Measurements from ENCODE around the gene H6PD.

Gene H6PD

DNA sequence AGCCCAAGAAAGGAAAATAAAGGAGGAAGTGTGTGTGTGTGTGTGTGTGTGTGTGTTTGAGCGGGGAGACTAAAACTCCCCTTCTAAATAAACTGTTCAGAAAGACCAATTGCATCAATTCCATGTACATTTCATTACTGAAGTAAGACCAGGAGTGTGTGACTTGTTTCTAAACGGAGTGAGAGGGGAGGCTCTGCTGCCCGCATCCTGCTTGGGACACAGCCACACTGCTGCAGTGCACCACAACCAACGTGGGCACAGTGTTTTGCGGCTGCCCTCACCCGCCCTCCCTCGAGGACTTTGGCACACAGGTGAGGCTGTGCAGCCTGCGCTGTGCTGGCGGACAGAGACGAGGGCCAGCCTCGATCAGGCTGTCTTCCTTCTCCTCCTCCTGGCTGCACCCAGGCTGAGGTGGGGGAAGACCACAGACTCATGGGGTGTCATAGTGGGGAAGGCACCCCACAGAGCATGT lies 31.0 kb upstream of the H6PD start:
- in situ Hi-C loops (cut with HindIII; ENCODE audit: low sequenced_read_pairs), result loop anchor here (10.0 kb wide), 1 partner anchor 59 kb away; no protein-coding TSS in a partner anchor

- in situ Hi-C loops (cut with HindIII; ENCODE audit: low sequenced_read_pairs), result loop anchor here (10.0 kb wide), 1 partner anchor 59 kb away; no protein-coding TSS in a partner anchor
Measured at GRCh38 chr1:9204156-9204720, 30.3 kb upstream of the H6PD start.

- in situ Hi-C loops (cut with HindIII; ENCODE audit: low sequenced_read_pairs), result loop anchor here (10.0 kb wide), 1 partner anchor 62 kb away; no protein-coding TSS in a partner anchor
Measured at GRCh38 chr1:9207086-9207485, 27.5 kb upstream of the H6PD start.

GRCh38 chr1:9207715-9208114 lies 26.9 kb upstream of the H6PD start:
- in situ Hi-C loops (cut with HindIII; ENCODE audit: low sequenced_read_pairs), result loop anchor here (10.0 kb wide), 1 partner anchor 63 kb away; no protein-coding TSS in a partner anchor

DNA sequence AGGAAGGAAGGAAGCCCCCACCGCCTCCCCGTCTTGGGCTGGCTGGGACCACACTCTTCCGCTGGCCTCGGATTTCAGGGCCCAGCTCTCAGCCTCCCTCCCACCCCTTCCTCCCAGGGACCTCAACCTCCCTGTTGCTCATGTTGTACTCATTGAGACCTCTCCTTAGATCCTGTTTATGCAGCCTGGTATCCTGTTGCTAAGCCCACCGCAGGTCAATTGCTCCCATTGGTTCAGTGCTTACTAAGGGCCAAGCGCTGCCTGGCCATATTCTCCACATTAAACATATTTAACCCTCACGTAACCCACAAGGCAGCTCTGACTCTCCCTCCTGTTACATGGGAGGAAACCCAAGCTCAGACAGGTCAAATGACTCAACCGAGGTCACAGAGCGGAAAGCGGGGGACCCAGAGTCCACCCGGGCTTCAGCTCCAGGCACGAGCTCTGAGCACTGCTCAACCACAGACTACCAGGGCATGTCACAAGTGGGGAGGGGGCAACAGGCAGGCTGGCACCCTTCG lies 23.2 kb upstream of the H6PD start:
- in situ Hi-C loops (cut with HindIII; ENCODE audit: low sequenced_read_pairs), result no loop called here

DNA sequence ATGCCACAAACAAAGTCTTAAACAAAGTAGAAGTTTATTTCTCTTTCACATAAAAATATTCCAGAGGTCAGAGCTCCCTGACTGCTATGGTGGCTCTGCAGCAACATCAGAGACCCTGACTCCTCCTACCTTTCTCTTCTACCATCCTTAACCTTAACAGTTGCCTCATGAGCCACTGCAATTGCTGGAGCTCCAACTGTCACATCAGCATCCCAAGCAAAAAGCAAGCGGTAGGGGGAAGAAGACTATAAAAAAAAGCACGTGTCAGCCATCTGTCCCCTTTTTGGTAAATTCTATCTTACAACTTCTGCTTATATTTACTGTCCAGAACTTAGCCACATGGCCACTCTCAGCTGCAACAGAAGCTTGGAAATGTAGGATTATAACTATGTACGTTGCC lies 21.8 kb upstream of the H6PD start:
- in situ Hi-C loops (cut with HindIII; ENCODE audit: low sequenced_read_pairs), result no loop called here

GRCh38 chr1:9213956-9214355 lies 20.6 kb upstream of the H6PD start:
- in situ Hi-C loops (cut with HindIII; ENCODE audit: low sequenced_read_pairs), result no loop called here

GRCh38 chr1:9218917-9219316 lies 15.7 kb upstream of the H6PD start:
- in situ Hi-C loops (cut with HindIII; ENCODE audit: low sequenced_read_pairs), result no loop called here

DNA sequence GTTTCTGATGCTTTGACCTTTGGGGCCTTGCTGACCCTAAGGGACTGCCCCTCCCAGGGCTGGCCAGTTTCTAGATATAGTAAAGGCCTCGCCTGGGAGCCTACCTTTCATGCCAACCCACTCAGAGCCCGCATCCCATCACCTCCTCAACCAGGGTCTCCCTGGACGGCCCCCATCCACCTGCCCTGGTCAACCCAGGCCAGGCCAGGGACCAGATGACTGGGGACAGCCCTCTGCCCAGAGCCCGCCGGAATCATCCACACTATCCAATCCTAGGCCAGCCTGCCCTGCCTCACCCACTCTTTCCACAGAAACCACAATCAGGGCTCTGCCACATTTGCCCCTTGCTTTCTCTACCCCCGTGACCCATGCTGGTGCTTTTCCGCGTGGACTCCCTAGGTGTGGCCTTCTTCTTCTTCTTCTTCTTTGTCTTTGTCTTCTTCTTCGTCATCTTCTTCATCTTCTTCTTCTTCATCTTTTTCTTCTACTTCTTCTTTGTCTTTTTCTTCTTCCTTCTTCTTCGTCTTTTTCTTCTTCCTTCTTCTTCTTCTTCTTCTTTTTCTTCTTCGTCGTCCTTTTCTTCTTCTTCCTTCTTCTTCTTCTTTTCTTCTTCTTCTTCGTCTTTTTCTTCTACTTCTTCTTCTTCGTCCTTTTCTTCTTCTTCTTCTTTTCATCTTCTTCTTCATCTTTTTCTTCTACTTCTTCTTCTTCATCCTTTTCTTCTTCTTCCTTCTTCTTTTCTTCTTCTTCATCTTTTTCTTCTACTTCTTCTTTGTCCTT lies 11.5 kb upstream of the H6PD start:
- in situ Hi-C loops (cut with HindIII; ENCODE audit: low sequenced_read_pairs), result no loop called here

- in situ Hi-C loops (cut with HindIII; ENCODE audit: low sequenced_read_pairs), result no loop called here
Measured at GRCh38 chr1:9224664-9225410, 9.7 kb upstream of the H6PD start.

- in situ Hi-C loops (cut with HindIII; ENCODE audit: low sequenced_read_pairs), result no loop called here
Measured at GRCh38 chr1:9225411-9225785, 9.2 kb upstream of the H6PD start.

DNA sequence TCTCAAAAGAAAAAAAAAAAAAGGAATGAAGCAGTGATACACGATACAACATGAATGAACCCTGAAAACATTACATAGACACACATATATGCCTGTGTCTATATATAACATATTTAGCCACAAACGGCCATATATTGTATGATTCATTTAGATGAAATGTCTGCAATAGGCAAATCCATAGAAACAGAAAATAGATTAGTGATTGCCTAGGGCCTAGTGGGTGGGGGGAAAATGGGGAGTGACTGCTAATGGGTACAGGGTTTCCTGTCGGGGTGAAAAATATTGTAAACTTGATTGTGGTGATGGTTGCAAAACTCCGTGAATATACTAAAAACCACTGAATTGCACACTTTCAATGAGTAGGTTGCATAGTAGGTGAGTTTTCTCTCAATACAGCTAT lies 6.0 kb upstream of the H6PD start:
- in situ Hi-C loops (cut with HindIII; ENCODE audit: low sequenced_read_pairs), result no loop called here

- in situ Hi-C loops (cut with HindIII; ENCODE audit: low sequenced_read_pairs), result no loop called here
Measured at GRCh38 chr1:9229549-9229948, 5.0 kb upstream of the H6PD start.

- in situ Hi-C loops (cut with HindIII; ENCODE audit: low sequenced_read_pairs), result no loop called here
Measured at GRCh38 chr1:9230869-9231533, 3.6 kb upstream of the H6PD start.

DNA sequence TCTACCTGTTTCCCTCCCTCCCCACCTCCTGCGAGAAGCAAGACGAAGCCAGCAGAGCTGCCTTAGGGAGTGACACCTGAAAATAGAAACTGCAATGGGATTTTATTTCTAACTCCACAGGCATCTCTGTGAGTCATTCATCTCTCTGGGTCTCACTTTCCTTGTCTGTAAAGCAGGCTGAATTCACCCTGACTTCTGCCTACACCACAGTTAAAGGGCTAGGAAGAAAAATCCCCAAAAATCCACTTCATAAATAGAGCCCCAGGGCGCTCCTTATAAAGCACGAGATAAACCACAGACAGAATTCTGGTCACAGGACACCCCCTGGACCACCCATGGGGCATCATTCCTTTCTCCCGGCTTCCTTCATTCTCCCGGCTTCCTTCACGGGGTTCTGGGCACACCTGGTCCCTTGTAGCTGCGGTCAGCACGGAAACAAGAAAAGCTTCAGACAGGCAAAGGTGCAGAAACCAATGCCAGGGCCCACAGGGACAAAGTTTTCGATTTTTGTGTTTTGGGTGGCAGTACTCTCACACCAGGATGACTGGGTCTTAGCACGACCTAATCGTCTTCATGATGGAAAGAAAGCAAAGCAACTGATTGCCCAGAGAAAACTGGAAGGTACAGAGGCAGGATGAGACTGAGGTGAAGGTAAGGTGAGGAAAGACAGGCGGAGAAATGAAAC lies 2.8 kb upstream of the H6PD start:
- in situ Hi-C loops (cut with HindIII; ENCODE audit: low sequenced_read_pairs), result no loop called here

- in situ Hi-C loops (cut with HindIII; ENCODE audit: low sequenced_read_pairs), result no loop called here
Measured at GRCh38 chr1:9233241-9233941, 1.2 kb upstream of the H6PD start.

GRCh38 chr1:9233942-9234222 lies 692 bp upstream of the H6PD start:
- in situ Hi-C loops (cut with HindIII; ENCODE audit: low sequenced_read_pairs), result no loop called here

DNA sequence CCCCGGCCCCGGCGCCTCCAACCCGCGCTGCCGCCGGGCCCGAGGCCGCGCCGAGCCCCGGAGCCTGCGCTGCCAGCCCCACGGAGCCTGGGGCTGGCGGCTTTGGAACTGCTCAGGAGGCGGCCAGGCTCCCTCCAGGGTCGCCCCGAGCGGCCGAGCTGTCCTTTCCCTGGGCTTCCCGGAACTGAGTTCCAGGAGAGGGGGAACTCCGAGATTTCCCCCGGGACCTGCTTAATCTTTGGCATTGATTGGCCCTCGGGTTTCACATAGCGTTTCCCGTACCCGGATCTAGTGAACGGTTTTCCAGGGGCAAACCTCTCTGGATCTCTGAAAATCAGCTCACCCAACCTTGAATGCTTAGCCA lies 504 bp downstream of the H6PD start:
- in situ Hi-C loops (cut with HindIII; ENCODE audit: low sequenced_read_pairs), result no loop called here

DNA sequence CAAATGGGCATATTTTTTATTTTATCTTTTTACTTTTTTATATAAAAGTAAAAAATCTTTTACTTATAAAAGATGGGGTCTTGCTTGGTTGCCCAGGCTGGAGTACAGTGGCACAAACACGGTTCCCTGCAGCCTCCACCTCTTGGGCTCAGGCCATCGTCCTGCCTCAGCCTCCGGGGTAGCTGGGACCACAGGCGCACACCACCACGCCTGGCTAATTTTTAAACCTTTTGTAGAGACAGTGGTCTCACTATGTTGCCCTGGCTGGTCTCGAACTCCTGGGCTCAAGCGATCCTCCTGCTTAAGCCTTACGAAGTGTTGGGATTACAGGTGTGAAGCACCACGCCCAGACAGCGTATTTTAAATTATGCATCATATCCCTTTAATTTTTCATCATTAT lies 986 bp downstream of the H6PD start:
- in situ Hi-C loops (cut with HindIII; ENCODE audit: low sequenced_read_pairs), result no loop called here

GRCh38 chr1:9238134-9238533 lies 3.6 kb downstream of the H6PD start:
- in situ Hi-C loops (cut with HindIII; ENCODE audit: low sequenced_read_pairs), result no loop called here

Data from DLD1 (cell line).